H1 (cell line): ENCODE results near the gene TOMM6. TPM values are rescaled to one million over a fixed set of nuclear protein-coding genes. Genes with fewer than 3 reads are reported as not detected.

Experiments
- CTCF ChIA-PET: fragments of 300-600 bp; sonication (Branson Sonifier 250); formaldehyde crosslinking; loops from one replicate; lab custom pipeline; 2021; ENCODE audit not compliant: partially characterized antibody; lab: Charles Lee
- POLR2A ChIA-PET: fragments of 300-600 bp; sonication (Branson Sonifier 250); formaldehyde crosslinking; loops from one replicate; lab custom pipeline; 2021; ENCODE audit warnings: inconsistent platforms; ENCODE audit not compliant: partially characterized antibody; lab: Charles Lee
- DNase-seq, 2 experiments: peaks; one replicate each; pipeline versions ENCODE4 v3.0.0 to v3.0.0-alpha.2; 2010 to 2022; ENCODE audit warnings: low spot score in 2 of 2, low read depth in 1 of 2, mixed read lengths in 1 of 2
- FAIRE-seq: peaks from 2 replicates; lab custom pipeline; 2011; peaks lifted over from hg19 to GRCh38; lab: Jason Lieb, UNC
- H2AFZ ChIP-seq: 2 replicates; pipeline ENCODE4 v1.8.1; 2012; ENCODE audit warnings: low read length, inconsistent platforms
- H2AK5ac ChIP-seq: 2 replicates; pipeline ENCODE4 v1.6.1; 2013; ENCODE audit warnings: low read depth, low read length
- H2BK120ac ChIP-seq: replicated peaks from 2 replicates; pipeline ENCODE3; 2013; ENCODE audit warnings: low read depth, low read length, inconsistent platforms
- H2BK12ac ChIP-seq: 2 replicates; pipeline ENCODE4 v1.6.1; 2013; ENCODE audit warnings: low read depth, low read length
- H2BK15ac ChIP-seq: 2 replicates; pipeline ENCODE4 v1.6.1; 2013; ENCODE audit warnings: low read length
- H2BK20ac ChIP-seq: 2 replicates; pipeline ENCODE4 v1.6.1; 2013; ENCODE audit warnings: low read length
- H2BK5ac ChIP-seq: 2 replicates; pipeline ENCODE4 v1.6.1; 2013; ENCODE audit warnings: low read depth, low read length
- H3K14ac ChIP-seq: 2 replicates; pipeline ENCODE4 v1.6.1; 2013; ENCODE audit warnings: inconsistent platforms; ENCODE audit not compliant: insufficient read length
- H3K18ac ChIP-seq: 2 replicates; pipeline ENCODE4 v1.6.1; 2013; ENCODE audit warnings: low read length; ENCODE audit errors: extremely low read depth
- H3K23ac ChIP-seq: 2 replicates; pipeline ENCODE4 v1.6.1; 2013; ENCODE audit warnings: inconsistent platforms; ENCODE audit not compliant: insufficient read length
- H3K23me2 ChIP-seq: 2 replicates; pipeline ENCODE4 v1.6.1; 2013; ENCODE audit warnings: low read depth, low read length
- H3K27ac ChIP-seq: 2 replicates; pipeline ENCODE4 v1.6.1; 2011; ENCODE audit warnings: low read depth, low read length, inconsistent platforms
- H3K27me3 ChIP-seq, 4 experiments: replicated peaks in 1 of 4; 1 replicate in 1 of 4; 2 replicates in 3 of 4; pipeline versions ENCODE4 v1.6.1 to v1.8.1; 2011 to 2013; ENCODE audit warnings: low read length in 3 of 4, mild to moderate bottlenecking in 3 of 4, inconsistent platforms in 2 of 4, mixed read lengths in 2 of 4, moderate library complexity in 1 of 4; ENCODE audit not compliant: control insufficient read depth in 3 of 4, insufficient read depth in 3 of 4; ENCODE audit errors: extremely low read depth in 1 of 4
- H3K36me3 ChIP-seq, 4 experiments: 2 replicates each; pipeline versions ENCODE4 v1.6.1 to v1.8.1; 2011 to 2013; ENCODE audit warnings: mild to moderate bottlenecking in 4 of 4, low read length in 3 of 4, moderate library complexity in 2 of 4, control low read depth in 1 of 4, inconsistent platforms in 1 of 4; ENCODE audit not compliant: insufficient read depth in 4 of 4, control insufficient read depth in 2 of 4
- H3K4ac ChIP-seq: replicated peaks from 2 replicates; pipeline ENCODE3; 2013; ENCODE audit warnings: low read length, low read depth, mixed read lengths, inconsistent platforms; ENCODE audit not compliant: insufficient read length
- H3K4me1 ChIP-seq, 4 experiments: replicated peaks in 1 of 4; 1 replicate in 1 of 4; 2 replicates in 3 of 4; pipeline versions ENCODE4 v1.6.1 to v1.8.1; 2011 to 2013; ENCODE audit warnings: low read length in 3 of 4, inconsistent platforms in 2 of 4, mixed read lengths in 1 of 4; ENCODE audit not compliant: insufficient read depth in 4 of 4, control insufficient read depth in 3 of 4
- H3K4me2 ChIP-seq, 2 experiments: 2 replicates each; pipeline versions ENCODE4 v1.6.1 to v1.8.1; 2011 to 2013; ENCODE audit warnings: low read depth in 2 of 2, low read length in 2 of 2, control low read depth in 1 of 2, inconsistent platforms in 1 of 2, mild to moderate bottlenecking in 1 of 2; ENCODE audit not compliant: insufficient read depth in 1 of 2
- H3K4me3 ChIP-seq, 4 experiments: fragments of 200-600, 300-600 bp in 1 of 4; sonication (generic), shearing (Covaris generic), sonication (Bioruptor Twin) in 1 of 4; 2 replicates each; pipeline versions ENCODE4 v1.5.1 to v1.8.1; 2011 to 2016; ENCODE audit warnings: low read length in 4 of 4, low read depth in 3 of 4, control low read depth in 2 of 4, inconsistent platforms in 2 of 4, mild to moderate bottlenecking in 2 of 4, mixed read lengths in 1 of 4, moderate library complexity in 1 of 4; ENCODE audit not compliant: insufficient read depth in 2 of 4; ENCODE audit errors: extremely low read depth in 1 of 4
- H3K56ac ChIP-seq: replicated peaks from 2 replicates; pipeline ENCODE3; 2013; ENCODE audit warnings: low read depth, mild to moderate bottlenecking, mixed read lengths, low read length, inconsistent platforms; ENCODE audit not compliant: insufficient read length
- H3K79me1 ChIP-seq: 2 replicates; pipeline ENCODE4 v1.6.1; 2013; ENCODE audit warnings: low read depth, low read length, control low read depth
- H3K79me2 ChIP-seq, 2 experiments: 2 replicates each; pipeline versions ENCODE4 v1.6.1 to v1.8.1; 2012 to 2013; ENCODE audit warnings: low read length in 2 of 2, mild to moderate bottlenecking in 2 of 2, inconsistent platforms in 1 of 2; ENCODE audit not compliant: insufficient read depth in 2 of 2, control insufficient read depth in 1 of 2
- H3K9ac ChIP-seq, 4 experiments: replicated peaks in 1 of 4; 1 replicate in 1 of 4; 2 replicates in 3 of 4; pipeline versions ENCODE4 v1.6.1 to v1.8.1; 2011 to 2013; ENCODE audit warnings: low read depth in 3 of 4, low read length in 3 of 4, control low read depth in 2 of 4, mild to moderate bottlenecking in 2 of 4, moderate library complexity in 2 of 4, inconsistent platforms in 1 of 4; ENCODE audit errors: extremely low read depth in 1 of 4
- H3K9me3 ChIP-seq, 2 experiments: 2 replicates each; pipeline versions ENCODE4 v1.6.1 to v1.8.1; 2012 to 2013; ENCODE audit warnings: mild to moderate bottlenecking in 2 of 2, moderate library complexity in 2 of 2, control low read depth in 1 of 2, inconsistent platforms in 1 of 2, low read depth in 1 of 2, low read length in 1 of 2, mixed read lengths in 1 of 2; ENCODE audit not compliant: insufficient read depth in 2 of 2
- H4K20me1 ChIP-seq, 2 experiments: replicated peaks in 1 of 2; 2 replicates each; pipeline versions ENCODE3 to v1.8.1; 2011 to 2013; ENCODE audit warnings: inconsistent platforms in 2 of 2, low read length in 2 of 2, mild to moderate bottlenecking in 1 of 2; ENCODE audit not compliant: insufficient read depth in 2 of 2, control insufficient read depth in 1 of 2
- H4K5ac ChIP-seq: 2 replicates; pipeline ENCODE4 v1.6.1; 2013; ENCODE audit warnings: low read length, low read depth, mixed read lengths, inconsistent platforms; ENCODE audit not compliant: insufficient read length
- H4K8ac ChIP-seq: 2 replicates; pipeline ENCODE4 v1.8.0; 2013; ENCODE audit warnings: mild to moderate bottlenecking, moderate library complexity, low read length, inconsistent platforms; ENCODE audit not compliant: insufficient read depth; ENCODE audit errors: extremely low read depth
- H4K91ac ChIP-seq: replicated peaks from 2 replicates; pipeline ENCODE3; 2013; ENCODE audit warnings: low read length, mixed read lengths, inconsistent platforms; ENCODE audit not compliant: insufficient read length
- CHD1 ChIP-seq: IDR thresholded peaks from 2 replicates; pipeline ENCODE4 v1.6.1; 2012; ENCODE audit warnings: low read depth, low read length, improper control_type of control experiment
- CTBP2 ChIP-seq: IDR thresholded peaks from 2 replicates; pipeline ENCODE4 v1.7.0; 2011; ENCODE audit warnings: borderline replicate concordance, mild to moderate bottlenecking, moderate library complexity, mixed read lengths, low read length; ENCODE audit not compliant: insufficient read depth, insufficient read length
- POLR2AphosphoS5 ChIP-seq: IDR thresholded peaks from 2 replicates; pipeline ENCODE4 v1.6.1; 2011; ENCODE audit warnings: low read depth, low read length
- RBBP5 ChIP-seq: IDR thresholded peaks from 2 replicates; pipeline ENCODE4 v1.7.1; 2012; ENCODE audit warnings: low read depth, mild to moderate bottlenecking, inconsistent platforms, low read length, moderate library complexity, borderline replicate concordance
- WGBS, 2 experiments: shearing (Covaris generic) in 1 of 2; methylation state at CpG; one replicate each; pipeline versions ENCODE4 v1.1.6 to v1.1.7; 2013 to 2015; ENCODE audit warnings: low lambda C conversion rate in 2 of 2, mixed read lengths in 2 of 2, inconsistent platforms in 1 of 2, low coverage in 1 of 2, missing lambda C conversion rate in 1 of 2; ENCODE audit not compliant: insufficient replicate concordance in 2 of 2, insufficient coverage in 1 of 2, insufficient read length in 1 of 2; ENCODE audit errors: extremely low coverage in 1 of 2, missing lambda C conversion rate in 1 of 2; 5-methylcytosine and 5-hydroxymethylcytosine counted together
- polyA plus RNA-seq, 7 experiments: library from polyadenylated mRNA; depleted of rRNA in 3 of 7; stranded (reverse) in 5 of 7; unstranded in 2 of 7; fragments of >200 nt in 5 of 7; fragments of 200-250 nt in 2 of 7; gene quantifications; 1 replicate in 5 of 7; 2 replicates in 1 of 7; 4 replicates in 1 of 7; pipeline versions ENCODE4 v1.2.1 to v1.2.3, GENCODE V29; 2011 to 2013; ENCODE audit warnings: missing spikeins in 2 of 7, mixed read lengths in 2 of 7
- total RNA-seq: library from RNA; stranded (reverse); fragmentation: NEBNext Ultra II Directional; extraction: Animal tissue kit (Norgen Biotek cat#: 25700); gene quantifications from 2 replicates; pipeline ENCODE4 v1.2.1, GENCODE V29; 2021

Gene TOMM6
- total and polyA plus RNA-seq, 2 of the 8 experiments (the other 6 are each of a cell fraction or from before 2014, with no cell fraction given), result 228 to 560 TPM

DNA sequence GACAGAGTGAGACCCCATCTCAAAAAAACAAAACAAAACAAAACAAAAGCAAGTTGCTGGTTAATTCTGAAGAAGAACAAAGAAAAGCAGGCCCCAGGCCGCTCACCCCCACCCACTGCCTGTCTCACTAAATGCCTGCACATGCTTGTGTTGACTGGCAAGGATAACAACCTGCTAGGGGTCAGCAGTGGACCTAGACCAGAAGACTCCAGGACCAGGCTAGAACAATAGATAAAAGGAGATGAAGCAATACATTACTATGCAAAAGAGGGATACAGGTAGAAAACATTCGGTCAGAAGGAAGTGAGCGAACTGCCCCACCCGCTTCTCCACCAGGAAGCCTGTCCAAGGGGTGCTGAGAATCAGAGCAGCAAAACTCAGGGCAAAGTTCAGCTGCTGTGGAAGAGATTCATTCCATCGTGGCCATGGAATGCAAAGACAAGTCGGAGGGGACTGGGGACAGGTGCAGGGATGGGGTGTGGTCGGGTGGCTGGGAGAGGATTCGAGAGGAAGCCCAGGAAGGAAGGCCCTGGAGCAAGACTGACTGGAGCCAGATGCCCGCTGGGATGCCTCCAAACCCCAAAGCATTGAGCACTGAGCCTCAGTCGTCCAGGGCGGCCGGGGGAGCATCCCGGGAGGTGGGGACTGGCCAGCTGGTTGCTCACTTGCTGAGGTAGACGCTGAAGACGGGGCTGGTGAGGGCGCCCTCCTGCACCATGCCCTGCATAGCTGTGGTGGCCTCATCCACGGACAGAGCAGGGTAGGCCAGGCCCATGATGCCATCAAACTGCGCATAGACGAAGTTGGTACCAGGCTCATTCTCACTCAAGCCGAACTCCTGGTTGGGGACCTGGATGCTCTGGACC lies 45.6 kb upstream of the TOMM6 start:
- Histone ChIP-seq H3K27ac (no peak overlapping the region), H2BK20ac (no peak overlapping the region), H2BK5ac (no peak overlapping the region), H3K9ac (no peak overlapping the region), H4K20me1 (no peaks in the 10 kb centered on the region), H3K9me3 (no peaks in the 10 kb centered on the region), H3K4me1 (no peaks in the 10 kb centered on the region; a peak in 1 of 7 replicates), H3K23me2 (no peaks in the 10 kb centered on the region), H4K5ac (no peak overlapping the region), H3K36me3 (no peaks in the 10 kb centered on the region), H3K4ac (no peak overlapping the region), H3K27me3 (no peaks in the 10 kb centered on the region; a peak in 2 of 7 replicates), H2BK12ac (no peak overlapping the region), H3K79me2 (no peaks in the 10 kb centered on the region), H2BK15ac (no peak overlapping the region), H2AFZ (no peak overlapping the region), H4K8ac (no peak overlapping the region), H3K4me2 (no peak overlapping the region), H3K56ac (no peak overlapping the region), H3K23ac (no peak overlapping the region), H3K14ac (no peak overlapping the region), H2AK5ac (no peak overlapping the region), H4K91ac (no peak overlapping the region), H3K79me1 (no peaks in the 10 kb centered on the region), H3K4me3 (no peak overlapping the region), H3K18ac (no peak overlapping the region), H2BK120ac (no peak overlapping the region)
- FAIRE-seq (no peak), DNase-seq (no peak)
- WGBS, 2 experiments, result 89% methylated on average over 20 of the region's 20 CpGs; no CpG with 5 or more reads in 1 of the 2 experiments
- ChIA-PET CTCF (interaction anchor here (1.1 to 4.6 kb wide), 8 partner anchors 9 to 58 kb away, joined by 3 to 21 read pairs (median 4); no protein-coding TSS in a partner anchor), POLR2A (no interaction called here)
- TF ChIP-seq RBBP5, result no peak
- no peak for TF ChIP-seq CHD1
- TF ChIP-seq POLR2AphosphoS5, result no peak
- no peak for TF ChIP-seq CTBP2
